ENCODE measurements around the gene NXNL2. TPM values are rescaled to one million over a fixed set of nuclear protein-coding genes. Genes with fewer than 3 reads are reported as not detected.

Gene NXNL2
- total RNA-seq, 4 donors from 2014 or later = 0.44 to 4.4 (median 1.1) TPM; not detected in 1

GRCh38 chr9:88501086-88501485 is 33.9 kb upstream of the NXNL2 start:
- H3K4me3 ChIP-seq (ENCODE audit: low read depth, poor library complexity, severe bottlenecking) = no peak overlapping the region
- intact Hi-C loops (cut with DNase I; ENCODE audit: low total_unique reads) = no loop called here
- DNase-seq (ENCODE audit: low spot score in 2 of 2) = peak in 1 of 2 donors; percentile 23
- no peak for TF ChIP-seq CTCF (IDR thresholded peaks at IDR 0.05)
- TF ChIP-seq POLR2A (IDR thresholded peaks at IDR 0.05) = no peak
- 90 to 95% methylated on average over 5 of the region's 5 CpGs for WGBS, 2 donors

- 79 to 80% methylated on average over 12 of the region's 12 CpGs for WGBS, 2 donors
- intact Hi-C loops (cut with DNase I; ENCODE audit: low total_unique reads) = no loop called here
- H3K4me3 ChIP-seq (ENCODE audit: low read depth, poor library complexity, severe bottlenecking) = no peak overlapping the region
- no peak for TF ChIP-seq CTCF (IDR thresholded peaks at IDR 0.05)
- TF ChIP-seq POLR2A (IDR thresholded peaks at IDR 0.05) = no peak
- DNase-seq (ENCODE audit: low spot score in 2 of 2) = no peak
Observed at GRCh38 chr9:88502552-88503034, 32.4 kb upstream of the NXNL2 start.

- 80 to 91% methylated on average over 15 to 18 of the region's 18 CpGs for WGBS, 2 donors
- DNase-seq (ENCODE audit: low spot score in 2 of 2) = no peak
- no peak overlapping the region for H3K4me3 ChIP-seq (ENCODE audit: low read depth, poor library complexity, severe bottlenecking)
- TF ChIP-seq CTCF (IDR thresholded peaks at IDR 0.05) (no peak), POLR2A (IDR thresholded peaks at IDR 0.05) (no peak)
- intact Hi-C loops (cut with DNase I; ENCODE audit: low total_unique reads) = no loop called here
Observed at GRCh38 chr9:88503081-88503844, 31.7 kb upstream of the NXNL2 start.

GRCh38 chr9:88503845-88504764 is 30.9 kb upstream of the NXNL2 start:
- no peak for DNase-seq (ENCODE audit: low spot score in 2 of 2)
- H3K4me3 ChIP-seq (ENCODE audit: low read depth, poor library complexity, severe bottlenecking) = no peak overlapping the region
- TF ChIP-seq POLR2A (IDR thresholded peaks at IDR 0.05) (no peak), CTCF (IDR thresholded peaks at IDR 0.05) (peak in 1 of 3 donors; percentile 34)
- 94 to 96% methylated on average over 17 of the region's 17 CpGs for WGBS, 2 donors
- intact Hi-C loops (cut with DNase I; ENCODE audit: low total_unique reads) = no loop called here

GRCh38 chr9:88508326-88508725 is 26.7 kb upstream of the NXNL2 start:
- intact Hi-C loops (cut with DNase I; ENCODE audit: low total_unique reads) = no loop called here
- WGBS, 2 donors = 85 to 93% methylated on average over 2 of the region's 2 CpGs
- DNase-seq (ENCODE audit: low spot score in 2 of 2) = no peak
- TF ChIP-seq CTCF (IDR thresholded peaks at IDR 0.05) = no peak
- no peak for TF ChIP-seq POLR2A (IDR thresholded peaks at IDR 0.05)
- no peak overlapping the region for H3K4me3 ChIP-seq (ENCODE audit: low read depth, poor library complexity, severe bottlenecking)
